ENCODE measurements around the gene DTNB.

Gene DTNB

GRCh38 chr2:25337891-25338290, 335.5 kb downstream of the DTNB start:
- no peaks in the 10 kb centered on the region for H3K9me3 ChIP-seq (ENCODE audit: control insufficient read depth, low read length)
- H3K27ac ChIP-seq (ENCODE audit: low read depth, low read length, severe bottlenecking): no peak overlapping the region
- no peaks in the 10 kb centered on the region for H3K4me1 ChIP-seq (ENCODE audit: control insufficient read depth, insufficient read depth, low read length, poor library complexity, severe bottlenecking)
- whole genome bisulfite sequencing, 2 experiments (ENCODE audit: insufficient coverage in 2 of 2): 95 to 98% methylated on average over 5 to 6 of the region's 7 CpGs
- H3K36me3 ChIP-seq (ENCODE audit: control insufficient read depth, insufficient read depth, low read length): no peaks in the 10 kb centered on the region
- no peak overlapping the region for H3K4me3 ChIP-seq (ENCODE audit: extremely low read depth, insufficient read depth, low read length, poor library complexity, severe bottlenecking)

GRCh38 chr2:25337276-25337675, 336.1 kb downstream of the DTNB start:
- no peak overlapping the region for H3K27ac ChIP-seq (ENCODE audit: low read depth, low read length, severe bottlenecking)
- no peaks in the 10 kb centered on the region for H3K4me1 ChIP-seq (ENCODE audit: control insufficient read depth, insufficient read depth, low read length, poor library complexity, severe bottlenecking)
- no peaks in the 10 kb centered on the region for H3K9me3 ChIP-seq (ENCODE audit: control insufficient read depth, low read length)
- no peaks in the 10 kb centered on the region for H3K36me3 ChIP-seq (ENCODE audit: control insufficient read depth, insufficient read depth, low read length)
- no peak overlapping the region for H3K4me3 ChIP-seq (ENCODE audit: extremely low read depth, insufficient read depth, low read length, poor library complexity, severe bottlenecking)
- WGBS, 2 experiments (ENCODE audit: insufficient coverage in 2 of 2): 87 to 92% methylated on average over 6 to 10 of the region's 10 CpGs

DNA sequence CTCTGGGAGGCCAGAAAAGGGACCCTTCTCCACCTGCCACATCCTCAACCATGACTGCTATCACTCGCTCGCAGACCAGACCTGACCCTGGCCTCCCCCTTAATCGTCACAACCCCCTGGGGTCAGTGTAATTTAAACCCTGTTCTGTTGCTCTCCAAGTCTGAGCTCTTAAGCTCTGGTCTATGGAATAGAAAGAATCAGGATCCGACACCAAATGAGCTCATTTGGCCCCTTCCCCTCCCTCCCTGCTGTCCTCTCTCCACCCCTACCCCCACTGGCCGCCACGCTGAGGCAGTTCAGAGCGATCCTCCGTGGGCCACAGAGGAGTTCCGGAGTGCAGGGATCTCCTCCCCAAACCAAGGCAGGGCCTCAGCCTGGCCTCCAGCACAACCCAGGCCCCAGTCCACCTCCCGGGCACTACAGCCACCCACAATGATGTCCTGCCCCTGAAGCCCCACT, 337.0 kb downstream of the DTNB start:
- Histone ChIP-seq H3K4me1 (ENCODE audit: control insufficient read depth, insufficient read depth, low read length, poor library complexity, severe bottlenecking) (no peaks in the 10 kb centered on the region), H3K27ac (ENCODE audit: low read depth, low read length, severe bottlenecking) (no peak overlapping the region), H3K4me3 (ENCODE audit: extremely low read depth, insufficient read depth, low read length, poor library complexity, severe bottlenecking) (no peak overlapping the region), H3K9me3 (ENCODE audit: control insufficient read depth, low read length) (no peaks in the 10 kb centered on the region), H3K36me3 (ENCODE audit: control insufficient read depth, insufficient read depth, low read length) (no peaks in the 10 kb centered on the region)
- 49 to 50% methylated on average over 5 to 6 of the region's 10 CpGs for WGBS, 2 experiments (ENCODE audit: insufficient coverage in 2 of 2)

DNA sequence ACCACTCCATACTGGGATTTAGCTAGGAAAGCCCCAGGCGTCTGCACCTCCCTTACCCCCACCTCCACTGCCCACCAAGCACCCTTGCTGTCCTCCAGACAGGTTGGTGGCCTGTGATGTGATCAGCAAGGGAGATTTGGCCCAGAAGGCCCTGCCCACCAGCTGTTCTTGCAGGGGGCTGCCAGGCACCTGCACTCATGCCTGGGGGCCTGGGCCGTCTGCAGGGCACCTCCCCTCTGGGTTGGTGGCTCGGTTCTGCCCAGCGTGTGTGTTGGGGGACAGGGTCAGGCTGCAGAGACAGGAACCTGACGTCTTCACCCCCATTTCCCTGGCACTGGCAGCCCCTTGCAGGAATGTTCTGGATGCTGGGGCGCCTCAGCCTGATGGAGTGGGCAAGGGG, 337.4 kb downstream of the DTNB start:
- WGBS, 2 experiments (ENCODE audit: insufficient coverage in 2 of 2): 69% methylated on average over 3 of the region's 6 CpGs; no CpG with 5 or more reads in 1 of the 2 experiments
- no peak overlapping the region for H3K4me3 ChIP-seq (ENCODE audit: extremely low read depth, insufficient read depth, low read length, poor library complexity, severe bottlenecking)
- H3K4me1 ChIP-seq (ENCODE audit: control insufficient read depth, insufficient read depth, low read length, poor library complexity, severe bottlenecking): no peaks in the 10 kb centered on the region
- H3K27ac ChIP-seq (ENCODE audit: low read depth, low read length, severe bottlenecking): no peak overlapping the region
- H3K9me3 ChIP-seq (ENCODE audit: control insufficient read depth, low read length): no peaks in the 10 kb centered on the region
- H3K36me3 ChIP-seq (ENCODE audit: control insufficient read depth, insufficient read depth, low read length): no peaks in the 10 kb centered on the region

DNA sequence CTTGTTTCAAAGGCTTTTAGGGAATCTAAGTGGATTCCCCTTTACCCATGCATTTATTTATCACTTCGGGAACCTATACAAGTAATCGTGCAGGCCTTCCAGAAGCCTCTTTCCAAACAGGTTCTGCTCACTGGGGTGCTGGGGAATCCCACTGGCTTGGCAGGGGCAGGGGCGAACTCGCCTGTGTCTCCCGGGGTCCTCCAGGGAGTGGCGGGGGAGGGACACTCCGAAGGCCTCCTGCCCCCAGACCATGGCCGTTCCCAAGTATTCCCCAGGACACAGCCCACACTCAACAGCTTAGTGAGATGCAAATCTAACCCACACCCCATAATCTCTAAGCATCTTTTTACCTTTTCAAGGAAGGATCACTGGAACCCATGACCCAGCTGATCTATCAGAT, 338.2 kb downstream of the DTNB start:
- no peaks in the 10 kb centered on the region for H3K36me3 ChIP-seq (ENCODE audit: control insufficient read depth, insufficient read depth, low read length)
- no peak overlapping the region for H3K27ac ChIP-seq (ENCODE audit: low read depth, low read length, severe bottlenecking)
- WGBS, 2 experiments (ENCODE audit: insufficient coverage in 2 of 2): 68 to 79% methylated on average over 2 to 7 of the region's 8 CpGs

GRCh38 chr2:25334482-25334881, 338.9 kb downstream of the DTNB start:
- Histone ChIP-seq H3K4me1 (ENCODE audit: control insufficient read depth, insufficient read depth, low read length, poor library complexity, severe bottlenecking) (no peaks in the 10 kb centered on the region), H3K36me3 (ENCODE audit: control insufficient read depth, insufficient read depth, low read length) (no peaks in the 10 kb centered on the region), H3K9me3 (ENCODE audit: control insufficient read depth, low read length) (no peaks in the 10 kb centered on the region), H3K4me3 (ENCODE audit: extremely low read depth, insufficient read depth, low read length, poor library complexity, severe bottlenecking) (no peak overlapping the region), H3K27ac (ENCODE audit: low read depth, low read length, severe bottlenecking) (no peak overlapping the region)
- 91 to 95% methylated on average over 6 to 8 of the region's 8 CpGs for WGBS, 2 experiments (ENCODE audit: insufficient coverage in 2 of 2)

More for the DNA sequence above, 338.2 kb downstream of the DTNB start:
- Histone ChIP-seq H3K4me1 (ENCODE audit: control insufficient read depth, insufficient read depth, low read length, poor library complexity, severe bottlenecking) (no peaks in the 10 kb centered on the region), H3K9me3 (ENCODE audit: control insufficient read depth, low read length) (no peaks in the 10 kb centered on the region), H3K4me3 (ENCODE audit: extremely low read depth, insufficient read depth, low read length, poor library complexity, severe bottlenecking) (no peak overlapping the region)

DNA sequence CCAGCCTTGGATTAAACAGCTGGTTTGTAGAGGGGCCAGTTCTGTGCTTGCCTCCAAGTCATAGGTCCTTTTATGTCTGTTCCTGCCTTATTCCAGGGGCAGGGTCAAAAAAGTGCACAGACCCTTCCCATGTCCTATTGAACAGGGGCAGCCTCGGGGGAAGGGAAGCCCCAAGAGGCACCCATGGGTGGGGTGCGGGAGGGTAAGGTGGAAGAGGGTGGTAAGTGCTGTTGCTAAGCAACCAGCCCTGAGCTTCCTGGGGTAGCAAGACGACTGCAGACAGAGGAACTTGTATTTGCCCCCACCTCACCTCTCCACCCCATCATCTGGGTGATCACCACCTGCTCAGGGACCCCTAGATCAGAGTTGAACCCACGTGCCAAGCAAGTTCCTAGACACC, 339.4 kb downstream of the DTNB start:
- WGBS, 2 experiments (ENCODE audit: insufficient coverage in 2 of 2): 85 to 93% methylated on average over 2 to 3 of the region's 4 CpGs
- Histone ChIP-seq H3K36me3 (ENCODE audit: control insufficient read depth, insufficient read depth, low read length) (no peaks in the 10 kb centered on the region), H3K4me1 (ENCODE audit: control insufficient read depth, insufficient read depth, low read length, poor library complexity, severe bottlenecking) (no peaks in the 10 kb centered on the region), H3K9me3 (ENCODE audit: control insufficient read depth, low read length) (no peaks in the 10 kb centered on the region), H3K27ac (ENCODE audit: low read depth, low read length, severe bottlenecking) (no peak overlapping the region), H3K4me3 (ENCODE audit: extremely low read depth, insufficient read depth, low read length, poor library complexity, severe bottlenecking) (no peak overlapping the region)

- no peak overlapping the region for H3K27ac ChIP-seq (ENCODE audit: low read depth, low read length, severe bottlenecking)
- H3K4me3 ChIP-seq (ENCODE audit: extremely low read depth, insufficient read depth, low read length, poor library complexity, severe bottlenecking): no peak overlapping the region
- H3K9me3 ChIP-seq (ENCODE audit: control insufficient read depth, low read length): no peaks in the 10 kb centered on the region
- no peaks in the 10 kb centered on the region for H3K36me3 ChIP-seq (ENCODE audit: control insufficient read depth, insufficient read depth, low read length)
- WGBS, 2 experiments (ENCODE audit: insufficient coverage in 2 of 2): 86 to 90% methylated on average over 9 of the region's 9 CpGs
- H3K4me1 ChIP-seq (ENCODE audit: control insufficient read depth, insufficient read depth, low read length, poor library complexity, severe bottlenecking): no peaks in the 10 kb centered on the region
Measured at GRCh38 chr2:25332571-25332970, 340.8 kb downstream of the DTNB start.

- Histone ChIP-seq H3K27ac (ENCODE audit: low read depth, low read length, severe bottlenecking) (no peak overlapping the region), H3K36me3 (ENCODE audit: control insufficient read depth, insufficient read depth, low read length) (peaks cover 1% of the 10 kb centered on the region), H3K9me3 (ENCODE audit: control insufficient read depth, low read length) (peaks cover 5% of the 10 kb centered on the region), H3K4me1 (ENCODE audit: control insufficient read depth, insufficient read depth, low read length, poor library complexity, severe bottlenecking) (no peaks in the 10 kb centered on the region), H3K4me3 (ENCODE audit: extremely low read depth, insufficient read depth, low read length, poor library complexity, severe bottlenecking) (no peak overlapping the region)
- 89 to 90% methylated on average over 16 to 21 of the region's 23 CpGs for WGBS, 2 experiments (ENCODE audit: insufficient coverage in 2 of 2)
Measured at GRCh38 chr2:25331686-25332365, 341.6 kb downstream of the DTNB start.

DNA sequence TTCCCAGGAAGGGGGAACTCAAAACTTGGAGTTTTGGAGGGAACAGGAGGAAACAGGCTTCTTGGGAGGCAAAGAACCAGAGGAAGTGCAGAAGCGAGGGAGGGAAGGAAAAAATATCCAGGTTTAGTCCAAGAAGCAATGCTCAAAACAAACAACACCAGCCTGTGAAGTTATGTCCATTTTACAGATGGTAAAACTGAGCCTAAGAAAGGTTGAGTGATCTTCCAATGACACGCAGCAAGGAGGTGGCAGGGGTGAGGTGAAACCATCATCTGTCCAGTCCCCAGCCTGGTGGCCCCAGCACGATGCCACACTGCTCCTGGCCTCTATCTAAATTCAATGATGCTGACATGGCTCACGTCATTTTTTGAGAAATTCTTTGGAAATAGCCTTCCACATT, 342.4 kb downstream of the DTNB start:
- Histone ChIP-seq H3K36me3 (ENCODE audit: control insufficient read depth, insufficient read depth, low read length) (peaks cover 5% of the 10 kb centered on the region), H3K4me3 (ENCODE audit: extremely low read depth, insufficient read depth, low read length, poor library complexity, severe bottlenecking) (no peak overlapping the region), H3K4me1 (ENCODE audit: control insufficient read depth, insufficient read depth, low read length, poor library complexity, severe bottlenecking) (no peaks in the 10 kb centered on the region), H3K27ac (ENCODE audit: low read depth, low read length, severe bottlenecking) (no peak overlapping the region), H3K9me3 (ENCODE audit: control insufficient read depth, low read length) (peaks cover 13% of the 10 kb centered on the region)
- 73 to 94% methylated on average over 2 to 3 of the region's 4 CpGs for WGBS, 2 experiments (ENCODE audit: insufficient coverage in 2 of 2)

- no peaks in the 10 kb centered on the region for H3K4me1 ChIP-seq (ENCODE audit: control insufficient read depth, insufficient read depth, low read length, poor library complexity, severe bottlenecking)
- WGBS, 2 experiments (ENCODE audit: insufficient coverage in 2 of 2): 92 to 96% methylated on average over 5 to 10 of the region's 10 CpGs
Measured at GRCh38 chr2:25330273-25330672, 343.1 kb downstream of the DTNB start.

More at GRCh38 chr2:25330273-25330672, 343.1 kb downstream of the DTNB start:
- peaks cover 13% of the 10 kb centered on the region for H3K9me3 ChIP-seq (ENCODE audit: control insufficient read depth, low read length)
- H3K4me3 ChIP-seq (ENCODE audit: extremely low read depth, insufficient read depth, low read length, poor library complexity, severe bottlenecking): no peak overlapping the region
- H3K36me3 ChIP-seq (ENCODE audit: control insufficient read depth, insufficient read depth, low read length): peaks cover 5% of the 10 kb centered on the region
- no peak overlapping the region for H3K27ac ChIP-seq (ENCODE audit: low read depth, low read length, severe bottlenecking)
